ENCODE data around the gene TSPAN14. TPM values are rescaled to one million over a fixed set of nuclear protein-coding genes. Genes with fewer than 3 reads are reported as not detected.
"Not testable (repeated sequence)": the region's sequence is repeated elsewhere in the genome, so short reads cannot be mapped to it uniquely, and the experiment has no call there.

The TSPAN14 gene
- total RNA-seq, 1 donor from 2014 or later, result 126 TPM

GRCh38 chr10:80473096-80473657 lies 19.1 kb downstream of the TSPAN14 start:
- H3K27me3 Mint-ChIP-seq, result no peaks in the 10 kb centered on the region
- peaks cover 34% of the 10 kb centered on the region for H3K4me1 Mint-ChIP-seq (ENCODE audit: low read depth)
- peak overlapping the region; percentile 5 for H3K27ac Mint-ChIP-seq
- no peak for TF ChIP-seq CTCF (IDR thresholded peaks at IDR 0.05; ENCODE audit: unreplicated experiment)
- H3K4me3 Mint-ChIP-seq (ENCODE audit: low read depth), result no peak overlapping the region
- no peak for DNase-seq (ENCODE audit: low spot score, unreplicated experiment)
- H3K9me3 Mint-ChIP-seq (ENCODE audit: low read depth), result peaks cover 9% of the 10 kb centered on the region
- H3K36me3 Mint-ChIP-seq (ENCODE audit: insufficient read depth), result peaks cover 16% of the 10 kb centered on the region

- Mint-ChIP-seq H3K4me3 (ENCODE audit: low read depth) (no peak overlapping the region), H3K36me3 (ENCODE audit: insufficient read depth) (peaks cover 20% of the 10 kb centered on the region), H3K27me3 (no peaks in the 10 kb centered on the region), H3K9me3 (ENCODE audit: low read depth) (peaks cover 12% of the 10 kb centered on the region), H3K4me1 (ENCODE audit: low read depth) (peaks cover 27% of the 10 kb centered on the region), H3K27ac (peak overlapping the region; percentile 89)
- TF ChIP-seq CTCF (IDR thresholded peaks at IDR 0.05; ENCODE audit: unreplicated experiment), result no peak
- no peak for DNase-seq (ENCODE audit: low spot score, unreplicated experiment)
Observed at GRCh38 chr10:80473692-80474596, 19.8 kb downstream of the TSPAN14 start.

- Mint-ChIP-seq H3K4me1 (ENCODE audit: low read depth) (peaks cover 22% of the 10 kb centered on the region), H3K27ac (no peak overlapping the region)
Observed at GRCh38 chr10:80474597-80474910, 20.4 kb downstream of the TSPAN14 start.

GRCh38 chr10:80474941-80475340 lies 20.8 kb downstream of the TSPAN14 start:
- peak overlapping the region; percentile 69 for H3K27ac Mint-ChIP-seq
- no peak for TF ChIP-seq CTCF (IDR thresholded peaks at IDR 0.05; ENCODE audit: unreplicated experiment)
- no peaks in the 10 kb centered on the region for H3K27me3 Mint-ChIP-seq
- H3K4me3 Mint-ChIP-seq (ENCODE audit: low read depth), result no peak overlapping the region
- peaks cover 12% of the 10 kb centered on the region for H3K9me3 Mint-ChIP-seq (ENCODE audit: low read depth)
- peaks cover 20% of the 10 kb centered on the region for H3K4me1 Mint-ChIP-seq (ENCODE audit: low read depth)
- DNase-seq (ENCODE audit: low spot score, unreplicated experiment), result no peak
- peaks cover 22% of the 10 kb centered on the region for H3K36me3 Mint-ChIP-seq (ENCODE audit: insufficient read depth)

More at GRCh38 chr10:80474597-80474910, 20.4 kb downstream of the TSPAN14 start:
- no peak for DNase-seq (ENCODE audit: low spot score, unreplicated experiment)
- no peak for TF ChIP-seq CTCF (IDR thresholded peaks at IDR 0.05; ENCODE audit: unreplicated experiment)
- no peaks in the 10 kb centered on the region for H3K27me3 Mint-ChIP-seq
- no peak overlapping the region for H3K4me3 Mint-ChIP-seq (ENCODE audit: low read depth)
- peaks cover 21% of the 10 kb centered on the region for H3K36me3 Mint-ChIP-seq (ENCODE audit: insufficient read depth)
- peaks cover 12% of the 10 kb centered on the region for H3K9me3 Mint-ChIP-seq (ENCODE audit: low read depth)

- H3K4me1 Mint-ChIP-seq (ENCODE audit: low read depth), result peaks cover 20% of the 10 kb centered on the region
- H3K27me3 Mint-ChIP-seq, result not testable (repeated sequence)
- peaks cover 12% of the 10 kb centered on the region for H3K9me3 Mint-ChIP-seq (ENCODE audit: low read depth)
Observed at GRCh38 chr10:80475641-80476040, 21.5 kb downstream of the TSPAN14 start.

More at GRCh38 chr10:80475641-80476040, 21.5 kb downstream of the TSPAN14 start:
- H3K27ac Mint-ChIP-seq; DNase-seq (ENCODE audit: low spot score, unreplicated experiment); H3K4me3 Mint-ChIP-seq (ENCODE audit: low read depth): not testable (repeated sequence)
- peaks cover 28% of the 10 kb centered on the region for H3K36me3 Mint-ChIP-seq (ENCODE audit: insufficient read depth)
